ENCODE measurements around the gene OSBPL5.

OSBPL5 gene, protein sequence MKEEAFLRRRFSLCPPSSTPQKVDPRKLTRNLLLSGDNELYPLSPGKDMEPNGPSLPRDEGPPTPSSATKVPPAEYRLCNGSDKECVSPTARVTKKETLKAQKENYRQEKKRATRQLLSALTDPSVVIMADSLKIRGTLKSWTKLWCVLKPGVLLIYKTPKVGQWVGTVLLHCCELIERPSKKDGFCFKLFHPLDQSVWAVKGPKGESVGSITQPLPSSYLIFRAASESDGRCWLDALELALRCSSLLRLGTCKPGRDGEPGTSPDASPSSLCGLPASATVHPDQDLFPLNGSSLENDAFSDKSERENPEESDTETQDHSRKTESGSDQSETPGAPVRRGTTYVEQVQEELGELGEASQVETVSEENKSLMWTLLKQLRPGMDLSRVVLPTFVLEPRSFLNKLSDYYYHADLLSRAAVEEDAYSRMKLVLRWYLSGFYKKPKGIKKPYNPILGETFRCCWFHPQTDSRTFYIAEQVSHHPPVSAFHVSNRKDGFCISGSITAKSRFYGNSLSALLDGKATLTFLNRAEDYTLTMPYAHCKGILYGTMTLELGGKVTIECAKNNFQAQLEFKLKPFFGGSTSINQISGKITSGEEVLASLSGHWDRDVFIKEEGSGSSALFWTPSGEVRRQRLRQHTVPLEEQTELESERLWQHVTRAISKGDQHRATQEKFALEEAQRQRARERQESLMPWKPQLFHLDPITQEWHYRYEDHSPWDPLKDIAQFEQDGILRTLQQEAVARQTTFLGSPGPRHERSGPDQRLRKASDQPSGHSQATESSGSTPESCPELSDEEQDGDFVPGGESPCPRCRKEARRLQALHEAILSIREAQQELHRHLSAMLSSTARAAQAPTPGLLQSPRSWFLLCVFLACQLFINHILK

GRCh38 chr11:3165152-3165705 lies at the start of gene OSBPL5:
Gene OSBPL5, minus strand, starts transcription at chr11:3165310. Its CDS starts 36,162 bp downstream, at chr11:3129148.
- no peak for DNase-seq (ENCODE audit: low read depth, low spot score)

DNA sequence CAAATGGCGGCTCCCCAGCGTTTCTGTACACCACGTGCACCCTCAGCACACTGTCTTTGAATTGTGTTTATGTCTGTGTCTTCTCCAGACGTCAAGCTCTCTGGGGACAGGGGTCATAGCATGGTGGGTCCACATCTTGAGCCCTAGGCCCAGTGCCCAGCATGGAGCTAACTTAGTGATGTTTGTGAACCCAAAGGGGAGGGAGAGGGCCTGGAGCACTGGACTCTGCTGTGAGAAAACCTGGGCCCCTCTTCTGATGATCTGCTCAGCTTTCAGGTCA lies 49.2 kb upstream of the OSBPL5 start:
- DNase-seq (ENCODE audit: low read depth, low spot score): no peak

GRCh38 chr11:3213659-3214419 lies 48.7 kb upstream of the OSBPL5 start:
- no peak for DNase-seq (ENCODE audit: low read depth, low spot score)

DNA sequence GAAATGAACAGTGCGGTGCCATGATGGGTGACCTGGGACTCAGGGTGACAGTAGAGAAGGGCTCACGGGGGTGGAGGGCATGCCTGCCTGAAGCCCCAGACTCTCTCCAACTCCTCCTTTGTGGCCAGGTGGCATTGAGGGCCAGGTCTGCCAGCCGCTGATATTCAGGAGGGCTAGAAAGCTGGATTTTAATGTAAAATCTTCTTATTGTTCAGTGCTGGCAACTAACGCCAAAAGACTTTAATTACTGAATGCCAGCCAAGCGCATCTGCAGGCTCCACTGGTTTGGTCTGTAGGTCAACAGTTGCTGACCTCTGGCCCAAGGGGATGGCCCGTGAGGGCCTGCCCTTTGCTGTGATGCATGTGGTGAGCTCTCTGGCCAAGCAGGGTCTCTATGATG lies 43.2 kb upstream of the OSBPL5 start:
- DNase-seq (ENCODE audit: low read depth, low spot score): no peak

DNA sequence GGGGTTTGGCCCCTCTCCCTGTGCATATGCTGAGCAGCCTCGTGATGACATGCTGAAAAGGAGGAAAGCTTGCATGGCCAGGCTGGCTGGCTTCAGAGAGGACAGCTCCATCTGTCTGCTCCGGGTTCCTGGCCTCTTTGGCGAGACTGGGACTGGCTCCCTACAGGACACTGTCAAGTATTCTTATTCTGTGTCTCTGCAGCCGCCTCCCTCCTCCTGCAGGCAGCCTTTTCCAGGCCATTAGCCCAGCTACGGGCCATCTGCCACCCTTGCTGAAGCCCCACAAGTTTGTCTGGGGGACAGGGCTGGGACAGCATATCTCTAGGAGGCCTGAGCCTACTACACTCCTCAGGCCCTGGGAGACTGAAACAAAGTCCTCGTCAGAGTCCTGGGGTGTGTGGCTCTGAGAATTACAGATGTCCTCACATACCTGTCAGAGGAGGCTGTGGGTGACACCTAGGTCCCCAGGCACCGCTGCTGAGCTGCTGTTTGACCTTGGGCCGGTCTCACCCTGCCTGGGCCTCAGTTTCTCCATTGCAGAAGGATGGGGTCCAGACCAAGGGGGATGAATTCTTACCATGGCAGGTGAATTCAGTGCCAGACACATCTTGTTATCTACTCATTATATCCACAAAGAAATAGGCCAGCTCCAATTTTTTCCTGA lies 42.5 kb upstream of the OSBPL5 start:
- DNase-seq (ENCODE audit: low read depth, low spot score): no peak

DNA sequence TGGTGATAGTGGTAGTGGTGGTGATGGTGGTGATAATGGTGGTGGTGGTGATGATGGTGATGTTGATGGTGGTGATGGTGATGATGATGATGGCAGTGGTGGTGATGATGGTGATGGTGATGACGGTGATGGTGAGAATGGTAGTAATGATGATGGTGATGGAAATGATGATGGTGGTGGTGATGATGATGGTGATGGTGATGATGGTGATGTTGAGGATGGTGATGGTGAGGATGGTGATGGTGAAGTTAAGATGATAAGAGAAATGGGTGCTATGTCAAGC lies 41.8 kb upstream of the OSBPL5 start:
- DNase-seq (ENCODE audit: low read depth, low spot score): no peak

DNA sequence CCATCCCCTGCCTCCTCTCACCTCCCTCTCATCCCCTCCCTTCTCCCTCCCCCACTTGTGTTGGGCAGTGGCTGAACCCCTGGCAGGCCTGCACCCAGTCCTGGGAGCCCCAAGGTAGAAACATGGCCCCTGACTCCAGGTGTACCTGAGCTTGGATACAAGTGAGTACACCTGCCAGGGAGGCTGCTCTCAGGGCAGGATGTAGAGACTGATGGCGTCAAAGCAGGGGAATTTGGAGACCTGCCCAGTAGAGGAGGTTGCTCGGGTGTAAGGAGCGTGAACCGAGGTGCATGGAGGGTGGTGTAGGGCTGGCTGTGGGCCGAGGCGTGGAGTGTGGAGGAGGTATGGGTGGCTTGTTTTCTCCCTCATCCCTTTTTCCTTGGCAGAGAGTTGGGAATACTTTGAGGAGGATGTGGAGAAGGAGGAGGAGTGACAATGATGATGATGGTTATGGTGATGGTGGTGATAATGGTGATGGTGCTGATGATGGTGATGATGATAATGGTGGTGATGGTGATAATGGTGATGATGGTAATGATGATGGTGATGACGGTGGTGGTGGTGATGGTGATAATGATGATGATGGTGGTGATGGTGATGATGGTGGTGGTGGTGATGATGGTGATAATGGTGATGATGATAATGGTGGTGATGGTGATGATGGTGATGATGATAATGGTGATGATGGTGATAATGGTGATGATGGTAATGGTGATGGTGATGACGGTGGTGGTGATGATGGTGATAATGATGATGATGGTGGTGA lies 41.2 kb upstream of the OSBPL5 start:
- DNase-seq (ENCODE audit: low read depth, low spot score): no peak

DNA sequence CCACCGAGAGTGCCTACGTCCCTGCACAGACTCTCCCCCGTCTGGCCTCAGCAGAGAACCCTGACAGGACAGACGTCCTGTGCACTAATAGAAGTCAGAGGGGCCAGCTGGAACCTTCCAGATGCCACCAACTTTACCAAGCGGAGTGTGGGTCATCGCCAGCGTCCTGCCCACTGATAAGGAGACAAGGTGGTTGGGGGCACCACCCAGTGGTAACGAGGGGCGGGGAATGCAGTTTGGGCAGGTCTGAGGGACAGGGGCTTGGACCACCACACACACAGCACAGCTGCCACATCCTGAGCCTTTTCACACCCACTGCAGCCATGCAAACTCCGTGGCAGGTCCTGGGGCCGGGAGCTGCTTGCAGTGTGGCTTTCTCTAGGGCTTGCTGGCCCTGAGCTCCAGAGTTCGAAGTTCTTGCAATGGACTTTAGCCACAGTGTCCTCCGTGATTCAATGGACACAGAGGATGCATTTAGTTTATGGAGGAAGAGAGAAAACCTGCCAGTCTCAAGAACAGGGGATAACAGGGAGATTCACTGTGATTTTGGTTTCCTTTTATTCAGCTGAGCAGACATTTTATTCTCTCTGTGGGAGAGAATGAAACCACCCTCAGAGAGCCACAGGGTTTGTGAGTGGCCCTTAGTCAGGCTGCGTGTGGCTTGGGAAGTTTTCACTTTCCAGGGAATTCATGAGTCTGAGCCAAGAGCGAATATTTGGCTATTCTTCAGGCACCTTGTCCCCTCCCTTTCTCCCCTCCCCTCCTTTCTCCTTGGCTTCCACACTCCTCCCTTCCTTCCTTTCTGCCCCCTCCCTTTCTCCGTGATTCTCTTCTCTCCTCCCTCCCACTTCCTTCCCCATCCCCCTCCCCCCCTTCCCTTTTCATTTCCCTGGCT lies 40.4 kb upstream of the OSBPL5 start:
- DNase-seq (ENCODE audit: low read depth, low spot score): no peak

DNA sequence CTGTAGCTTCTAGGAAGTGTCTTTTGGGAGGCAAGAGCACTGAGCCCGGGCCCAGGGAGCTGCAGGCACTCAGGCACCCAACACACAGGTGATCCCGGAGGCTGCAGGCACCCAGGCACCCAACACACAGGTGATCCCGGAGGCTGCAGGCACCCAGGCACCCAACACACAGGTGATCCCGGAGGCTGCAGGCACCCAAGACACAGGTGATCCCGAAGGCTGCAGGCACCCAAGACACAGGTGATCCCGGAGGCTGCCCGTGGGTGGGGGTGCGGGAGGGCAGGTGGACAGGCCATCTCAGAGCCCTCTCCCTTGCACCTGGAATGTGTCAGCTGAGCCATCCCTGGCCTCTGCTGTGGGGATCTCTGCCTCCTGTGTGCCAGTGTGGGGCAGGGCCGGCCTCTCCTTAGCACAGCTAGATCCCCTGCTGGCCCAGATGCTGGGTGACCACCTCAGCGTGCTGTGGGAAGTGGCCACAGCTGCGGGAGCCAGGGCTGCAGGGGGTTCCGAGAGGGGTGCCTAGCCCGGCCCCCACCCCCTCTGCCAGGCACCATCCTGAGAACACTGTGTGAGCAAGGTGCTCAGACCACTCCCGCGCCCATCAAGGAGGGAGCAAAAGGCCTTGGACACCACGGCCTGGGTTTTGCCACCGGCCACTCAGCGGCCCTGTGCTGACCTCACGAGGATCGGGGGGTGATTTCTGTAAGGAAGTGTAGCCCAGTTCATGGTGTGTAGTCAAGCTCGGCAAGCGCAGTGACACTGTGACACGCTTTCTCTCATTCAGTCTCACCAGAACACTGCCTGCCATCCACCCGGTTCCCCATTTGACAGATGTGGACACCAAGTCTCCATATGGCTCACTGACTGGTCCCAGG lies 39.3 kb upstream of the OSBPL5 start:
- DNase-seq (ENCODE audit: low read depth, low spot score): no peak

DNA sequence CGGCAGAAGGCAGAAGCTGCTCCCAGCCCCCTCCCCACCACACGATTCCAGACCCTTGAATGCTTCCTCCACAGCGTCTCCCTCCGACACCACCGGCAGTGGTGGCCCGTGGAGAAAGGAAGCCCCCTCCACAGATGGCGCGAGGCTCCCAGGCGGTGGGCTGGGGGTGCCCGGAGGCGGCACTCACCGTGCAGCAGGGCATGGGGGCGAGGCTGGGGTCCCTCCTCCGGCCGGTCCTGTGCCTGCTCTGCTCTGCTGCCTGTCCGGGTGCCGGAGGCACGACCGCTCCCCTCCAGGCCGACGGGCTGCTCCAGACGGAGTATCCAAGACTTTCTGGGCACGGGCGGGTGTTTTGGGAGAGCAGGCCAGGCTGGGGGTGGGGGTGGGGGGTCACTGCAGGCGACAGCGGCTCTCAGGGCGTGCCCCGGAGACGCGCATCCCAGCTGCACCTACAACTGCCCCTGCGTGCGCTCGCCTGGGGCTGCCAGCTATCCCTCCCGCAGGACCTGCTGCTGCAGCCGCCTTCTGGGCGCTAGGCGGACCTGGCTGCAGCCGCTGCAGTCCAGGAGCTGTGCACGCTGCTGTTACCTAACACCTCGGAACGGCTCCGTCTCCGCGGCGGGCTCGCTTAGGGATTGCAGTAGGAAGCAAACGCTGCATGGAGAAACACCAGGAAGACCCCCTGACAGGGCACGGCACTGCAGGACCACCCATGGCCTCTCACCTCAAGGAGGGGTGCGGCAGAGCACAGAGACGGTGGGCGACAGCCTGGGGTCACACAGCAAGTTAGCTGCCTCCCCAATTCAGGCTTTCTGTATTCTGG lies 38.3 kb upstream of the OSBPL5 start:
- no peak for DNase-seq (ENCODE audit: low read depth, low spot score)

DNA sequence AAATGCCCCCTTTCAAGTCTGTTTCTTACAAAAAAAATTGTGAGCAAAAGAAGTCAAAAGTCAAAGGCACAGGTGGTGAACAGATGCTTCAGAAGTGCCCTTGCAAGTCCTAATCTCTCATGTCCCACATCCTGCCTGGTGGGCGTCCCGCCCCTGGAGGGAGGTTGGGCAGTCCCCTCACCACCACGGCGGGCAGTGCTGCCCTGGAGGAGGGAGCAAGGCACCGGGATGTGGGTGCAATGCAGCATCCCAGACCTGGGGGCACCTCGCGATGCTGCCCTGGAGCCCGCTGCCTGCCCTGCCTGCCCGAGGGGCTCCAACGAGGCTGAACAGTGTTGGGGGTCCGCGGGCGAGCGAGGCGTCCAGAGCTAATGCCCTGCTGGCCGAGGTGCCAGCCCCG lies 37.6 kb upstream of the OSBPL5 start:
- no peak for DNase-seq (ENCODE audit: low read depth, low spot score)

DNA sequence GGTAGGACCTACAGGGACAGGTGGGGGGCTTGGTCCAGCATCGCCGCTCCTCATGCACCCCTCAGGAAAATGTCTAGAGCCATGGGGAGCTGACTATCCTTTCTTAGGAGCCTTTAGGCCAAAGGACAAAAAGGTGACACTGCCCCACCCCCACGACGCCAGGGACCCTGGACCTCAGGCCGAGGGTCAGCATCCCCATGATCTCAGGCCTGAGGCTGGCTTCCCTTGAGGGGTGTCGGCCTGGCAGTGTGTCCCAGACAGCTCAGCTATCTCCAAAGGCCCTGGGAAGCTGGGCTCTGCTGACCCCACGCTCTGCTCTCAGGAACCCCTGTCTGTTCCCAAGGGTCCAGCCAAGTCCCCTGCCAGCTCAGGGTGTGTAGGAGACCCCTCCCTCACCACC lies 37.2 kb upstream of the OSBPL5 start:
- DNase-seq (ENCODE audit: low read depth, low spot score): no peak

- no peak for DNase-seq (ENCODE audit: low read depth, low spot score)
Measured at GRCh38 chr11:3201677-3202181, 36.6 kb upstream of the OSBPL5 start.

DNA sequence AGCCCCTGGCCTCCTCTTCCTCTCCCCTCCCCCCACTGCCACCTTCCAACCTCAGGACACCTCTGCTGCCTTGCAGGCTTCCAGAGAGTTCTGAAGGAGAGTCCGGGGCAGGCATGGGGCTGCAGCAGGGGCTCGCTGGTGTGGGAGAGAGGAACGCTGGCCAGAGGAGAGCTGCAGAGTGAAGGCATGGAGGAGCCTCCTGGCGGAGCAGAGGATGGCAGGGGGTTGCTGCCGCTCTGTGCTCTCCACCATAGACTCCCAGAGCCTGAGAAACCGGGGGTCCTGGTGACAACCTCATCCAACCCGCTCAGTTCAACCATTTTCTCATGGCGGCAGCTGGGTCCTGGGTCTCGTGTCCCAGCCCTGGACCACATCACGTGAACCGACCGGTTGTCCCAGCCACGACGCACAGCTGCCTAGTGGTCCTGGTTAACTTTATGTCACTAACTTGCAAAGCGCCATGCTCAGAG lies 36.0 kb upstream of the OSBPL5 start:
- no peak for DNase-seq (ENCODE audit: low read depth, low spot score)

DNA sequence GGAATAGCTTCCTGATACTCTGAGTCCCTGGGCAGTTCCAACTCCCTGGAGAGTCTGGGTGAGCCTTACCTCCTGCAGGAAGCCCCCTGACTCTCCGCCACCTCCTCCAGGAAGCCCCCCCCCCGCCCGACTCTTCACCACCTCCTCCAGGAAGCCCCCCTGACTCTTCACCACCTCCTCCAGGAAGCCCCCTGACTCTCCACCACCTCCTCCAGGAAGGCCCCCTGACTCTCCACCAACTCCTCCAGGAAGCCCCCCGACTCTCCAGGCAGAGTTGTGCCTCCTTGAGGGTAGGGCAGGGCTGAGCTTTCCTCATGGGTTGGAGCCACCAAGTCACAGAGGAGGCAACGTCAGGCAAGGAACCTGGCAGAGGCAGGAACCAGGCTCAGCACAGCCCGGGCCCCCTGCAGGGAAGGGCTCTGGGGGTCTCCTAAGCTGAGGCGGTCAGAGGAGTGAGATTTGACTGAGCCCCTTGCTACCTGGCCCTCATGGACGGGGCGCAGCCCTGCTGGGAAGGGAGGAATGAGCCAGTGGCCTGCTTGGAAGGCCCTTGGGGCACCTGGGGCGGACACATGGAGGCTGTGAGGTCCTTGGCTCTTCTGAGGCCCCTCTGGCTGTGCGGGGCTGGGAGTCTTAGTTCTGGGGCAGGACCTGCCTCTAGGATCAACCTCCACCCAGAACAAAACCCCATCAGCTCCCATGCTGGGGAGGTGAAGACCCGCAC lies 35.4 kb upstream of the OSBPL5 start:
- DNase-seq (ENCODE audit: low read depth, low spot score): no peak

DNA sequence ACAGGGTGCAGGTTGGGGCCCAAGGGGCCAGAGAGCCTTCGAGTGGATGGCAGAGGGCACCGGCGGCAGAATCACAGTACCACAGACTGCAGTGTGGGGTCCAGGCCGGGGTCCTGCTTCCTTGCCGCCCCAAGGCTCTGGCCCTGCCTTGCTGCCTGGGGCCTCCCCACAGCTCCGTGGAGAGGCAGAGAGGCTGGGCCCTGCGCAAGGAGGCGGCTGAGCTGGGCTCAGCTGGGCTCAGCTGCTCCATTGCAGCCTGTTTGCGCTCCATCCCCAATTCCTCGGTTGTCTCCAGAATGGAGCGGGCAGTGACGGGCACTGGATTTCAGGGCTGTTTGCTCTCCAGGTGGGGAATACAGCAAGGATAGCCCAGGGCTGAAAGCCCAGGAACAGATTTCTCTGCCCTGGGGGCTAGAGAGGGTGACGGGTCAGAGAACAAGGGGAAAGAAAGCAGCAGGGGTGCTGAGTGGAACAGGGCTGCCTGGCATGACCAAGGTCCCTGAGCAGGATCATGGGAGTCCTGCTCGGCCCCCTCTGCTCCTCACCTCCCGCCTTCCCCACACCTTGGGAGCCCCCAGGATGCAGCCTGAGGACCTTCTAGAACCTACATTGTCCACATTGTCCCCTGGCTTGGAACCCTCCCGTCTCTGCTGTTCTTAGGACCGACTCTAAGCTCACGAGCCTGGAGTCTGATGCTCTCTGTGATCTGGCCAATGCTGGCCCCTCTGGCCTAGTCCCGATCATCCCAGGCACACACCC lies 34.6 kb upstream of the OSBPL5 start:
- DNase-seq (ENCODE audit: low read depth, low spot score): no peak

All from brain pericyte (primary cell).